Left hindlimb (tissue), 1 donor: ENCODE data around the gene RALB.
"Not testable (repeated sequence)": the region's sequence is repeated elsewhere in the genome, so short reads cannot be mapped to it uniquely, and the experiment has no call there.

Source experiments
- DNase-seq: peaks from one replicate; pipeline ENCODE4 v3.0.0-alpha.2; 2018

The RALB gene

GRCh38 chr2:120319123-120319522 is 66.5 kb downstream of the RALB start:
- DNase-seq: peak; percentile 31

- DNase-seq: peak; percentile 24
These were observed 67.2 kb downstream of the RALB start for GRCh38 chr2:120319686-120320317.

GRCh38 chr2:120320318-120320851 is 67.7 kb downstream of the RALB start:
- peak; percentile 35 for DNase-seq

GRCh38 chr2:120320887-120321556 is 68.4 kb downstream of the RALB start:
- DNase-seq: not testable (repeated sequence)

GRCh38 chr2:120321721-120322284 is 69.2 kb downstream of the RALB start:
- DNase-seq: no peak

GRCh38 chr2:120322329-120322728 is 69.7 kb downstream of the RALB start:
- DNase-seq: no peak

GRCh38 chr2:120323214-120323613 is 70.6 kb downstream of the RALB start:
- peak; percentile 15 for DNase-seq

- DNase-seq: peak; percentile 18
These were observed 71.3 kb downstream of the RALB start for GRCh38 chr2:120323807-120324399.

- DNase-seq: peak; percentile 24
These were observed 72.3 kb downstream of the RALB start for GRCh38 chr2:120324933-120325332.

GRCh38 chr2:120326066-120326465 is 73.4 kb downstream of the RALB start:
- peak; percentile 6 for DNase-seq

- DNase-seq: peak; percentile 24
These were observed 78.5 kb downstream of the RALB start for GRCh38 chr2:120330946-120331822.

GRCh38 chr2:120331903-120332302 is 79.3 kb downstream of the RALB start:
- DNase-seq: no peak

- DNase-seq: no peak
These were observed 79.7 kb downstream of the RALB start for GRCh38 chr2:120332384-120332783.

GRCh38 chr2:120334068-120334467 is 81.4 kb downstream of the RALB start:
- DNase-seq: no peak

GRCh38 chr2:120336749-120337148 is 84.1 kb downstream of the RALB start:
- no peak for DNase-seq

- no peak for DNase-seq
These were observed 85.4 kb downstream of the RALB start for GRCh38 chr2:120338015-120338414.

GRCh38 chr2:120341977-120342376 is 89.3 kb downstream of the RALB start:
- no peak for DNase-seq

- no peak for DNase-seq
These were observed 89.8 kb downstream of the RALB start for GRCh38 chr2:120342446-120342845.

- no peak for DNase-seq
These were observed 90.4 kb downstream of the RALB start for GRCh38 chr2:120343100-120343432.

GRCh38 chr2:120343433-120344105 is 90.9 kb downstream of the RALB start:
- peak; percentile 86 for DNase-seq
